GM23248 (cell line): ENCODE measurements around the gene CLSTN3.

Experiments
- EZH2 ChIP-seq: fragments of 200-600 bp; sonication (generic); IDR thresholded peaks from 2 replicates; pipeline ENCODE4 v1.6.1; 2018; ENCODE audit warnings: antibody characterized with exemption, mild to moderate bottlenecking; ENCODE audit not compliant: insufficient read depth, poor library complexity, severe bottlenecking
- EZH2phosphoT487 ChIP-seq: fragments of 200-600 bp; sonication (generic); IDR thresholded peaks from 2 replicates; pipeline ENCODE4 v1.6.1; 2018; ENCODE audit warnings: antibody characterized with exemption, moderate library complexity, mild to moderate bottlenecking, low read depth; ENCODE audit not compliant: insufficient read depth

GRCh38 chr12:7106082-7106481 lies 24.1 kb upstream of the CLSTN3 start:
- no peak for TF ChIP-seq EZH2
- no peak for TF ChIP-seq EZH2phosphoT487
